DOHH2 (cell line): ENCODE results near the gene ORAI2.

Experiments used
- H3F3A ChIP-seq: fragments of 200-600 bp; sonication (generic), shearing (Covaris generic); 2 replicates; pipeline ENCODE4 v1.6.0; 2016; ENCODE audit warnings: antibody characterized with exemption, mild to moderate bottlenecking; ENCODE audit not compliant: control insufficient read depth, insufficient read depth
- H3K27ac ChIP-seq: fragments of 200-600 bp; sonication (generic); 2 replicates; pipeline ENCODE4 v1.5.1; 2014; ENCODE audit warnings: low read depth, mild to moderate bottlenecking, low read length, moderate library complexity
- H3K27me3 ChIP-seq: fragments of 200-600 bp; sonication (generic); 2 replicates; pipeline ENCODE4 v1.6.1; 2014; ENCODE audit warnings: mild to moderate bottlenecking, low read length, mixed read lengths; ENCODE audit not compliant: control insufficient read depth
- H3K36me3 ChIP-seq: fragments of 200-600 bp; sonication (generic); 2 replicates; pipeline ENCODE4 v1.6.1; 2014; ENCODE audit warnings: mild to moderate bottlenecking, low read length, moderate library complexity, mixed read lengths; ENCODE audit not compliant: control insufficient read depth
- H3K4me1 ChIP-seq: fragments of 200-600 bp; sonication (generic); 2 replicates; pipeline ENCODE4 v1.6.1; 2014; ENCODE audit warnings: mild to moderate bottlenecking, low read length, mixed read lengths; ENCODE audit not compliant: control insufficient read depth
- H3K4me2 ChIP-seq: fragments of 200-600 bp; sonication (generic); 2 replicates; pipeline ENCODE4 v1.6.0; 2014; ENCODE audit warnings: mild to moderate bottlenecking, low read length, moderate library complexity
- H3K4me3 ChIP-seq: fragments of 200-600 bp; sonication (generic); 2 replicates; pipeline ENCODE4 v1.5.1; 2014; ENCODE audit warnings: mild to moderate bottlenecking, low read length, mixed read lengths
- H3K79me2 ChIP-seq: fragments of 200-600 bp; sonication (generic); 2 replicates; pipeline ENCODE4 v1.6.1; 2014; ENCODE audit warnings: mild to moderate bottlenecking, low read length, mixed read lengths; ENCODE audit not compliant: control insufficient read depth
- H3K9me2 ChIP-seq: fragments of 200-600 bp; sonication (generic); replicated peaks from 2 replicates; pipeline ENCODE4 v1.6.1; 2014; ENCODE audit warnings: mild to moderate bottlenecking, low read length, mixed read lengths; ENCODE audit not compliant: control insufficient read depth
- H3K9me3 ChIP-seq: fragments of 200-600 bp; sonication (generic); 2 replicates; pipeline ENCODE4 v1.6.1; 2014; ENCODE audit warnings: antibody characterized with exemption, low read length, mixed read lengths; ENCODE audit not compliant: control insufficient read depth, insufficient read depth
- H4K20me1 ChIP-seq: fragments of 200-600 bp; sonication (generic); 2 replicates; pipeline ENCODE4 v1.6.0; 2014; ENCODE audit warnings: low read depth, mild to moderate bottlenecking, antibody characterized with exemption, low read length, moderate library complexity; ENCODE audit not compliant: control insufficient read depth, insufficient read depth
- CTCF ChIP-seq: fragments of 200-600 bp; sonication (generic); IDR thresholded peaks from one replicate; pipeline ENCODE4 v1.5.1; 2014; ENCODE audit warnings: antibody characterized with exemption, mild to moderate bottlenecking, low read depth, low read length; ENCODE audit not compliant: poor library complexity, severe bottlenecking
- EZH2phosphoT487 ChIP-seq: fragments of 200-600 bp; sonication (generic); IDR thresholded peaks from 2 replicates; pipeline ENCODE4 v1.6.1; 2017; ENCODE audit warnings: borderline replicate concordance, mild to moderate bottlenecking, antibody characterized with exemption, low read length, moderate library complexity, mixed read lengths

The ORAI2 gene

GRCh38 chr7:102459221-102459844, 26.0 kb downstream of the ORAI2 start:
- Histone ChIP-seq H3K4me2 (no peak overlapping the region), H3K4me3 (no peak overlapping the region), H3K9me2 (no peaks in the 10 kb centered on the region), H3K27me3 (no peaks in the 10 kb centered on the region), H3F3A (no peaks in the 10 kb centered on the region), H3K79me2 (peaks cover 21% of the 10 kb centered on the region), H3K27ac (no peak overlapping the region), H3K4me1 (peaks cover 9% of the 10 kb centered on the region), H3K36me3 (peaks cover 32% of the 10 kb centered on the region), H3K9me3 (no peaks in the 10 kb centered on the region), H4K20me1 (peaks cover 6% of the 10 kb centered on the region; the same call in 1 of the 2 replicates)
- TF ChIP-seq EZH2phosphoT487 = no peak
- TF ChIP-seq CTCF = no peak

GRCh38 chr7:102460467-102460866, 27.1 kb downstream of the ORAI2 start:
- no peaks in the 10 kb centered on the region for H3F3A ChIP-seq
- no peak overlapping the region for H3K4me3 ChIP-seq

GRCh38 chr7:102463841-102464576, 30.6 kb downstream of the ORAI2 start:
- Histone ChIP-seq H3F3A (peaks cover 4% of the 10 kb centered on the region; the same call in 1 of the 2 replicates), H3K27me3 (no peaks in the 10 kb centered on the region), H3K27ac (no peak overlapping the region), H3K9me3 (no peaks in the 10 kb centered on the region), H3K9me2 (no peaks in the 10 kb centered on the region), H3K36me3 (peaks cover 33% of the 10 kb centered on the region), H3K4me2 (peak overlapping the region; percentile 86), H4K20me1 (0 out of 2 replicates have a peak, but pooled peaks cover 10% of the 10 kb centered on the region), H3K4me3 (peak overlapping the region; percentile 94), H3K4me1 (peaks cover 26% of the 10 kb centered on the region), H3K79me2 (peaks cover 37% of the 10 kb centered on the region)
- no peak for TF ChIP-seq EZH2phosphoT487

More at GRCh38 chr7:102460467-102460866, 27.1 kb downstream of the ORAI2 start:
- Histone ChIP-seq H3K27me3 (no peaks in the 10 kb centered on the region), H3K27ac (no peak overlapping the region), H3K4me1 (peaks cover 10% of the 10 kb centered on the region), H4K20me1 (peaks cover 6% of the 10 kb centered on the region; the same call in 1 of the 2 replicates), H3K9me2 (no peaks in the 10 kb centered on the region), H3K4me2 (no peak overlapping the region), H3K36me3 (peaks cover 34% of the 10 kb centered on the region), H3K79me2 (peaks cover 30% of the 10 kb centered on the region), H3K9me3 (no peaks in the 10 kb centered on the region)
- TF ChIP-seq CTCF (no peak), EZH2phosphoT487 (no peak)
